Breast epithelium (tissue), 3 donors: ENCODE results near the gene SEH1L.

ENCODE experiments used
- POLR2A ChIP-seq: fragments of 450-650 bp; IDR thresholded peaks from one replicate; pipeline ENCODE4 v1.6.1; 2016; ENCODE audit warnings: antibody characterized with exemption, mild to moderate bottlenecking, moderate library complexity
- POLR2AphosphoS5 ChIP-seq, 3 donors: sonication (generic); formaldehyde crosslinking; IDR thresholded peaks; one replicate each; pipeline ENCODE4 v1.6.1; 2017; ENCODE audit warnings: antibody characterized with exemption in 3 of 3

GRCh38 chr18:12922266-12922665, 25.5 kb upstream of the SEH1L start:
- TF ChIP-seq POLR2AphosphoS5 (IDR thresholded peaks at IDR 0.05) (no peak), POLR2A (no peak)
